ENCODE data around the gene BCAM. TPM values are rescaled to one million over a fixed set of nuclear protein-coding genes. Genes with fewer than 3 reads are reported as not detected.
"Not testable (repeated sequence)": the region's sequence is repeated elsewhere in the genome, so short reads cannot be mapped to it uniquely, and the experiment has no call there.

The BCAM gene
- total and polyA plus RNA-seq, 9 donors = 81.6 to 235 (median 205) TPM

DNA sequence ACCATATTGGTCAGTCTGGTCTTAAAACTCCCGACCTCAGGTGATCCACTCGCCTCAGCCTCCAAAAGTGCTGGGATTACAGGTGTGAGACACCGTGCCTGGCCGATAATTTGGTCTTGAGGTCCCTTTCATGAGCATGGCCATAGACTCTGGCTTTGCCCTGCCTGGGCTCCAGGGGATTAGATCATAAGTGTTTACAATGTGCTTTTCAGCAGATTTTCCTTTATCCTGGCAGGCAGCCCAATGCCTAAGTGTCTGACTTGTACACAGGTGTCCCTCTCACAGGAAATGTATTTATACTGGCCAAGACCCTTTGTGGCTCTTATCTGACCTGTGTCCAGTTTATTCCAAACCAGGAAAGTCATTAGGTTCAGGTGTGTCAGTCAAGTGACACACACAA, 15.9 kb downstream of the BCAM start:
- Histone ChIP-seq H3K9me3 (replicated peaks; ENCODE audit: control insufficient read depth, low read depth, low read length) (no peaks in the 10 kb centered on the region), H3K27me3 (ENCODE audit: control insufficient read depth, insufficient read depth, low read length) (no peaks in the 10 kb centered on the region), H3K4me1 (ENCODE audit: control insufficient read depth, insufficient read depth, low read length) (peaks cover 29% of the 10 kb centered on the region), H3K36me3 (ENCODE audit: control insufficient read depth, insufficient read depth, low read length) (peaks cover 2% of the 10 kb centered on the region), H3K4me3 (ENCODE audit: low read length) (no peak overlapping the region), H3K27ac (ENCODE audit: low read length) (no peak overlapping the region)
- peak; percentile 46 for DNase-seq
- WGBS (ENCODE audit: insufficient coverage) = 80% methylated on average over 4 of the region's 4 CpGs

GRCh38 chr19:44832875-44833274, 24.0 kb downstream of the BCAM start:
- H3K27me3 ChIP-seq (ENCODE audit: control insufficient read depth, insufficient read depth, low read length); H3K4me3 ChIP-seq (ENCODE audit: low read length); H3K9me3 ChIP-seq (replicated peaks; ENCODE audit: control insufficient read depth, low read depth, low read length); H3K4me1 ChIP-seq (ENCODE audit: control insufficient read depth, insufficient read depth, low read length); H3K36me3 ChIP-seq (ENCODE audit: control insufficient read depth, insufficient read depth, low read length); DNase-seq; H3K27ac ChIP-seq (ENCODE audit: low read length): not testable (repeated sequence)
- 73% methylated on average over 3 of the region's 6 CpGs for WGBS (ENCODE audit: insufficient coverage)

DNA sequence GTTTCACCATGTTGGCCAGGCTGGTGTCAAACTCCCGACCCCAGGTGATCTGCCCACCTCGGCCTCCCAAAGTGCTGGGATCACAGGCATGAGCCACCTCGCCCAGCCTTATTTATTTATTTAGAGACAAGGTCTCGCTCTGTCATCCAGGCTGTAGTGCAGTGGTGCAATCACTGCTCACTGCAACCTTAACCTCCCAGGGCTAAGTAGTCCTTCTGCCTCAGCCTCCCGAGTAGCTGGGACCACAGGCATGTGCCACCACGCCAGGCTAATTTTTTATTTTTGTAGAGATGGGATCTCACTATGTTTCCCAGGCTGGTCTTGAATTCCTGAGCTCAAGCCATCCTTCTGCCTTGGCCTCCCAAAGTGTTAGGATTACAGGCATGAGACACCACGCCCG, 25.5 kb downstream of the BCAM start:
- not testable (repeated sequence) for H3K9me3 ChIP-seq (replicated peaks; ENCODE audit: control insufficient read depth, low read depth, low read length); H3K27ac ChIP-seq (ENCODE audit: low read length); H3K36me3 ChIP-seq (ENCODE audit: control insufficient read depth, insufficient read depth, low read length); H3K4me1 ChIP-seq (ENCODE audit: control insufficient read depth, insufficient read depth, low read length); DNase-seq; H3K4me3 ChIP-seq (ENCODE audit: low read length); H3K27me3 ChIP-seq (ENCODE audit: control insufficient read depth, insufficient read depth, low read length)
- 90% methylated on average over 2 of the region's 8 CpGs for WGBS (ENCODE audit: insufficient coverage)

- H3K27ac ChIP-seq (ENCODE audit: low read length) = no peak overlapping the region
- H3K4me1 ChIP-seq (ENCODE audit: control insufficient read depth, insufficient read depth, low read length) = peaks cover 1% of the 10 kb centered on the region
- 71% methylated on average over 2 of the region's 2 CpGs for WGBS (ENCODE audit: insufficient coverage)
- no peaks in the 10 kb centered on the region for H3K36me3 ChIP-seq (ENCODE audit: control insufficient read depth, insufficient read depth, low read length)
- H3K27me3 ChIP-seq (ENCODE audit: control insufficient read depth, insufficient read depth, low read length) = no peaks in the 10 kb centered on the region
- DNase-seq = no peak
- H3K9me3 ChIP-seq (replicated peaks; ENCODE audit: control insufficient read depth, low read depth, low read length) = no peaks in the 10 kb centered on the region
- no peak overlapping the region for H3K4me3 ChIP-seq (ENCODE audit: low read length)
These were observed 30.4 kb downstream of the BCAM start for GRCh38 chr19:44839276-44839675.

DNA sequence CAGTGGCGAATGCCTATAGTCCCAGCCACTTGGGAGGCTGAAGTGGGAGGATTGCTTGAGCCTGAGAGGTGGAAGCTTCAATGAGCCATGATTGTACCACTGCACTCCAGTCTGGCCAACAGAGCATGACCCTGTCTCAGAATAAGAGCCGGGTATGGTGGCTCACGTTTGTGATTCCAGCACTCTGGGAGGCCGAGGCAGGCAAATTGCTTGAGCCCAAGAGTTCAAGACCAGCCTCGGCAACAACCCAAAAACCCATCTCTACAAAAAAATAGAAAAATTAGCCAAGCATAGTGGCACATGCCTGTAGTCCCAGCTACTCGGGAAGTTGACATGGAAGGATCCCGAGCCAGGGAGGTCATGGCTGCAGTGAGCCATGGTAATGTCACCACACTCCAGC, 31.9 kb downstream of the BCAM start:
- WGBS (ENCODE audit: insufficient coverage) = 80% methylated on average over 5 of the region's 7 CpGs
- Histone ChIP-seq H3K27me3 (ENCODE audit: control insufficient read depth, insufficient read depth, low read length) (no peaks in the 10 kb centered on the region), H3K27ac (ENCODE audit: low read length) (no peak overlapping the region), H3K4me1 (ENCODE audit: control insufficient read depth, insufficient read depth, low read length) (peaks cover 12% of the 10 kb centered on the region), H3K36me3 (ENCODE audit: control insufficient read depth, insufficient read depth, low read length) (no peaks in the 10 kb centered on the region), H3K4me3 (ENCODE audit: low read length) (no peak overlapping the region), H3K9me3 (replicated peaks; ENCODE audit: control insufficient read depth, low read depth, low read length) (no peaks in the 10 kb centered on the region)
- DNase-seq = no peak

DNA sequence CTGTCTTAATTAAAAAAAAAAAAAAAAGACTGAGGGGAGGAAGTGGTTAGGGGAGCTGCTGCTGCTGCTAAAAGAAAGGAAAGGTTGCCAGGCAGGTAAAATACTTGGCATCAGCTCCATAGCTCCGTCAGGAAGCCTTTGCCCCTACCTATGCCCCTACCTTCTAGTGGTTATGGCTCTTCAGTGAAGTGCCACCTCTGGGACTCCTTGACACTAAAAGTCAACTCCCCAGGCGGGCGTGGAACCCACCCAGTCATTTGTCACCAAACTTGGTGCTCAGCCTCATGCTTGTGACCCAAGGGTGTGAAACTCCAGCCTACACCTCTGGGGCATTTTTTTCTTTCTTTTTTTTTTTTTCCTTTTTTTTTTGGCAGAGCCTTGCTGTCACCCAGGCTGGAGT, 32.3 kb downstream of the BCAM start:
- no peak overlapping the region for H3K4me3 ChIP-seq (ENCODE audit: low read length)
- H3K9me3 ChIP-seq (replicated peaks; ENCODE audit: control insufficient read depth, low read depth, low read length) = no peaks in the 10 kb centered on the region
- H3K4me1 ChIP-seq (ENCODE audit: control insufficient read depth, insufficient read depth, low read length) = peaks cover 12% of the 10 kb centered on the region
- H3K27me3 ChIP-seq (ENCODE audit: control insufficient read depth, insufficient read depth, low read length) = no peaks in the 10 kb centered on the region
- WGBS (ENCODE audit: insufficient coverage) = 80% methylated on average over 3 of the region's 3 CpGs
- no peak overlapping the region for H3K27ac ChIP-seq (ENCODE audit: low read length)
- no peaks in the 10 kb centered on the region for H3K36me3 ChIP-seq (ENCODE audit: control insufficient read depth, insufficient read depth, low read length)
- DNase-seq = no peak

DNA sequence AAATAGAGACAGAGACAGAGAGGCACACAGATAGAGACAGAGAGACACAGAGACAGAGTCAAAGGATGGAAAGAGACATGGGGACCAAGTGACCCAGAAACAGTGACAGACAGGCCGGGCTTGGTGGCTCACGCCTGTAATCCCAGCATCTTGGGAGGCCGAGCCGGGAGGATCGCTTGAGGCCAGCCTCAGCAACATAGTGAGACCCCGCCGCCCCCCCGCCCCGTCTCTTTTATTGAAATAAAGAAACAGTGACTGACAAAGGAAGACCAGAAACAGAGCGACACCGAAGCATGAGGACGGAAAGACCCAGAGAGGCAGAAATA, 36.3 kb downstream of the BCAM start:
- peak overlapping the region; percentile 95 for H3K27ac ChIP-seq (ENCODE audit: low read length)
- DNase-seq = no peak
- H3K4me1 ChIP-seq (ENCODE audit: control insufficient read depth, insufficient read depth, low read length) = peaks cover 37% of the 10 kb centered on the region
- H3K27me3 ChIP-seq (ENCODE audit: control insufficient read depth, insufficient read depth, low read length) = peaks cover 2% of the 10 kb centered on the region
- H3K9me3 ChIP-seq (replicated peaks; ENCODE audit: control insufficient read depth, low read depth, low read length) = no peaks in the 10 kb centered on the region
- H3K36me3 ChIP-seq (ENCODE audit: control insufficient read depth, insufficient read depth, low read length) = no peaks in the 10 kb centered on the region
- WGBS (ENCODE audit: insufficient coverage) = 12% methylated on average over 8 of the region's 12 CpGs
- peak overlapping the region; percentile 59 for H3K4me3 ChIP-seq (ENCODE audit: low read length)

DNA sequence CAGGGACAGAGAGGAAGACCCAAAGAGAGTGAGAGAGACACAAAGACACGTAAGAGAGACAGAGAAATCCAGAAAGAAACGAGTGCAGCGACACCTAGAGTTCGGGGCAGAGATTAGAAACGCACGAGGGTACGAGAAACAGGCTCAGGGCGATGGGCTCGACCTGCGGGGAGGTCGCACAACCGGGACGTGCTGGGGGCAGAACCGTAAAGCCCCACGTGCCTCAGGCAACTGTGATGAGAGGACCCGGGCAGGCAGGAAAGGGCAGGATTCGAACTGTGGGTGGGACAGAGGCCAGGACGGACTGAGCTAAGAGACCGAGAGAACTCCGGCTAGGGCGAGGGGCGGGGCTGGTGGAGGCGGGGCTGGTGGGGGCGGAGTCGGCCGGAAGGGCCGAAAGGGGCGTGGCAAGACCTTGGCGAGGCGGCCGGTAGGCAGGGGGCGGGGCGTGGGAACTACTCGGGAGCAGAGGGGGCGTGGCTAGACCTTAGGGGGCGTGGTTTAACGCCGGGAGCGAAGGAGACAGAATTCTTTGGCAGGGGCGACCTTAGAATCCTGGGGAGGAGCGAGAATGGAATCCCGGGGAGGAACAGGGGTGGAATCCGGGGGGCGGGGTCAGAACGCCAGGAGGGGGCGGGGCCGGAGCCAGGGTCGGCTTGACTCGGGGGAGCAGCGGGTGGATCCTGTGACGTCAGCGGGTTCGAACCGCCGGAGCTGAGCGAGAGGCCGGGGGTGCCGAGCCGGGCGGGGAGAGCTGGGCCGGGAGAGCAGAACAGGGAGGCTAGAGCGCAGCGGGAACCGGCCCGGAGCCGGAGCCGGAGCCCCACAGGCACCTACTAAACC, 36.9 kb downstream of the BCAM start, which contains the start of gene NECTIN2:
NECTIN2 (plus strand) TSS at position 686 of the 843 bp plus-strand sequence. CDS start 229 bp downstream, outside the sequence.
- WGBS (ENCODE audit: insufficient coverage) = under 1% methylated on average over 67 of the region's 67 CpGs
- Histone ChIP-seq H3K4me1 (ENCODE audit: control insufficient read depth, insufficient read depth, low read length) (peaks cover 42% of the 10 kb centered on the region), H3K4me3 (ENCODE audit: low read length) (peak within 1 kb of the TSS; percentile 91), H3K36me3 (ENCODE audit: control insufficient read depth, insufficient read depth, low read length) (no peaks in the 10 kb centered on the region), H3K27ac (ENCODE audit: low read length) (peak within 1 kb of the TSS; percentile 95), H3K9me3 (replicated peaks; ENCODE audit: control insufficient read depth, low read depth, low read length) (no peaks in the 10 kb centered on the region), H3K27me3 (ENCODE audit: control insufficient read depth, insufficient read depth, low read length) (peaks cover 2% of the 10 kb centered on the region)
- peak; percentile 98 for DNase-seq

DNA sequence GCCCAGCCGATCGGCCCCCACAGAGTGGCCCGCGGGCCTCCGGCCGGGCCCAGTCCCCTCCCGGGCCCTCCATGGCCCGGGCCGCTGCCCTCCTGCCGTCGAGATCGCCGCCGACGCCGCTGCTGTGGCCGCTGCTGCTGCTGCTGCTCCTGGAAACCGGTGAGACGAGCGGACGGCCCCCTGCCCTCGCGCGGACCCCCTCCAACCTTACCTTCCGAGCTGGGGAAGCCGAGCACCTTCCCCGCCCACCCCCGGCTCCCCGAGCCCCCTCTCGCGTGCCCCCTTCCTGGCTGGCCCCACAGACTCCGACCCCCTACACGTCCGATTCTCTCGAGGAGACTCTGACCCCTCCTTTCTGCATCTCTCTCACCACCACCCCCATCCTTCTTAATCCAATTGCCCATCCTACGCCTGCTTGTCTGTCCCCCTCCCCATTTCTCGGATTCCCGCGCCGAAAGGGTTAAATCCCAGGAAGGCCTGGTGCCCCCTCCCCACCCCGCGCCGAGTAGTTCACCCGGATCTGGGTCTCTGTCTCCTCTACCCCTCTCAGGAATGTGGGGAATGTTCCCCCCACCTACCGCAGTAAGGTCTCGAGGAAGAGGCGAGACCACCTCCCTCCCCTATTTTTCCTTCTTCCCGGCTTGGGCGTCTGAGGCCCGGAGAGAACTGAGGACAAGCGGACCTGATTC, 37.7 kb downstream of the BCAM start:
- WGBS (ENCODE audit: insufficient coverage) = 0% methylated on average over 32 of the region's 51 CpGs
- H3K36me3 ChIP-seq (ENCODE audit: control insufficient read depth, insufficient read depth, low read length) = no peaks in the 10 kb centered on the region
- peak overlapping the region; percentile 91 for H3K4me3 ChIP-seq (ENCODE audit: low read length)
- peaks cover 2% of the 10 kb centered on the region for H3K27me3 ChIP-seq (ENCODE audit: control insufficient read depth, insufficient read depth, low read length)
- H3K9me3 ChIP-seq (replicated peaks; ENCODE audit: control insufficient read depth, low read depth, low read length) = no peaks in the 10 kb centered on the region
- peaks cover 42% of the 10 kb centered on the region for H3K4me1 ChIP-seq (ENCODE audit: control insufficient read depth, insufficient read depth, low read length)
- peak; percentile 74 for DNase-seq
- H3K27ac ChIP-seq (ENCODE audit: low read length) = peak overlapping the region; percentile 95

DNA sequence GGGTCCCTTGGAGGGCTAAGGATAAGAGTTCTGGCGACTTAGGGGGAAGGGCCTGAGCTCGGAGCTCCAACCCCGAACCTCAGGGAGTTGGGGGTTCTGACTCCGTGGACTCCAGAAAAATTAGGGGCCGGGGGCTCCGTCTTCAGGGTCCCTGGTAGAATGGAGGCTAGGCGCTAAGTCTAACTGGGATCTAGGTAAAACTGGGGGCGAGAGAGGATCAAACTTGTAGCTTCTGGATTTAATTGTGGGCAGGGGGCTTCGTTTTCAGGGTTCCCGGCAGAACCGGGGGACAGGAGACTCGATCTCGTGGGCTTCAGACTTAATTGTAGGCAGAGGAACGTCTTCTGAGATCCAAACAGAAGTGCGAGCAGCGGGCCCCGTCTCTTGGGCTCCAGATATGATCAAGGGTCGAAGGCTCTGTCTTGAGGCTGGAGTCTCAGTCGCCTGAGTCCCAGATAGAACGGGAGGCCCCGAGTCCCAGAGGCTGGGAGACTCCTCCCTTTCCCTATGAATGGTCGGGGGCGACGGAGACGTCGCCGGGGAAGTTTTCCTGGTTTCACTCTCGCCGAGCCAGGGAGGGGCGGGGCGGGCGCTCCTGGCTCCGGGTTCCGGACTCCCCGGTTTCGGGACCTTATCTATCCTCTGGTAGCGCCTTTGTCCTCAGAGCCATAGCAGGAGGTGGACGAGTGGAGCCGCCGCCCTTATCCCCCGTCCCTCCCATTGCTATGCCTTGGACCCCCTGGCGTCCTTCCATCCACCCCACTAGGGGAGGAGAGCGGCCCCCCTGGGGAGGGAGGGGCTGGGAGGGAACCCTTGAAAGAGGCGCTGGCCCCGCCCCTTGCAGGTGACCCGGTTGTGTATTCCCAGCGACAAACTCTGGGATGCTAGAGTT, 38.5 kb downstream of the BCAM start:
- peaks cover 42% of the 10 kb centered on the region for H3K4me1 ChIP-seq (ENCODE audit: control insufficient read depth, insufficient read depth, low read length)
- H3K27me3 ChIP-seq (ENCODE audit: control insufficient read depth, insufficient read depth, low read length) = peaks cover 2% of the 10 kb centered on the region
- no peaks in the 10 kb centered on the region for H3K36me3 ChIP-seq (ENCODE audit: control insufficient read depth, insufficient read depth, low read length)
- peak overlapping the region; percentile 95 for H3K27ac ChIP-seq (ENCODE audit: low read length)
- WGBS (ENCODE audit: insufficient coverage) = under 1% methylated on average over 38 of the region's 47 CpGs
- peak overlapping the region; percentile 91 for H3K4me3 ChIP-seq (ENCODE audit: low read length)
- H3K9me3 ChIP-seq (replicated peaks; ENCODE audit: control insufficient read depth, low read depth, low read length) = no peaks in the 10 kb centered on the region
- DNase-seq = peak; percentile 87

All from muscle of leg (tissue), 11 donors.